GM12878 (cell line): ENCODE results near the gene PLCB2. TPM values are rescaled to one million over a fixed set of nuclear protein-coding genes. Genes with fewer than 3 reads are reported as not detected.

ENCODE experiments used
- ATAC-seq: fragments of 200-7000 bp; cut with Tn5 transposase; 3 replicates; pipeline ENCODE4 v1.9.1; 2020; ENCODE audit warnings: mild to moderate bottlenecking, moderate library complexity
- BruUV-seq: library from RNA; stranded (reverse); fragments of 400-500 nt; replicated peaks from 2 replicates; lab custom pipeline; 2021; lab: Mats Ljungman, UMichigan
- CTCF ChIA-PET: fragments of 300-600 bp; sonication (Branson Sonifier 250); formaldehyde crosslinking; extraction: SDS; loops from one replicate; lab custom pipeline; 2021; ENCODE audit warnings: inconsistent platforms; lab: Yijun Ruan, JAX
- POLR2A ChIA-PET: fragments of 350-600 bp; formaldehyde crosslinking; extraction: SDS; loops from one replicate; lab custom pipeline; 2021; ENCODE audit warnings: inconsistent platforms; lab: Charles Lee
- RAD21 ChIA-PET: fragments of 300-600 bp; sonication (Branson Sonifier 250); formaldehyde crosslinking; loops from one replicate; lab custom pipeline; 2023; ENCODE audit warnings: antibody characterized with exemption; ENCODE audit not compliant: unreplicated experiment; lab: Charles Lee
- SMC1A ChIA-PET: fragments of 300-600 bp; sonication (Branson Sonifier 250); formaldehyde crosslinking; loops from one replicate; lab custom pipeline; 2023; ENCODE audit not compliant: unreplicated experiment, uncharacterized antibody; lab: Charles Lee
- DNase-seq: peaks from one replicate; pipeline ENCODE4 v3.0.0-alpha.2; 2011; ENCODE audit warnings: low read depth, low spot score
- FAIRE-seq: peaks from 3 replicates; lab custom pipeline; 2011; peaks lifted over from hg19 to GRCh38; lab: Jason Lieb, UNC
- H2AFZ ChIP-seq: 2 replicates; pipeline ENCODE4 v1.6.0; 2011; ENCODE audit warnings: low read depth, low read length, control low read depth; ENCODE audit not compliant: control insufficient read depth
- H3K27ac ChIP-seq: 2 replicates; pipeline ENCODE4 v1.5.1; 2011; ENCODE audit warnings: control low read depth; ENCODE audit not compliant: control insufficient read depth, insufficient read depth
- H3K27me3 ChIP-seq, 2 experiments: replicated peaks in 1 of 2; 2 replicates each; pipeline versions ENCODE4 v1.6.0 to v1.6.1; 2011; ENCODE audit warnings: low read length in 1 of 2; ENCODE audit not compliant: control insufficient read depth in 2 of 2, insufficient read depth in 2 of 2
- H3K36me3 ChIP-seq, 2 experiments: 2 replicates each; pipeline ENCODE4 v1.5.1; 2011; ENCODE audit warnings: low read length in 1 of 2; ENCODE audit not compliant: control insufficient read depth in 2 of 2, insufficient read depth in 2 of 2
- H3K4me1 ChIP-seq: 2 replicates; pipeline ENCODE4 v1.6.1; 2011; ENCODE audit warnings: mild to moderate bottlenecking, low read length, moderate library complexity, mixed read lengths; ENCODE audit not compliant: control insufficient read depth, insufficient read depth
- H3K4me2 ChIP-seq: 2 replicates; pipeline ENCODE4 v1.6.0; 2011; ENCODE audit warnings: control low read depth; ENCODE audit not compliant: control insufficient read depth, insufficient read depth
- H3K4me3 ChIP-seq: fragments of 200-600 bp; sonication (generic); 2 replicates; pipeline ENCODE4 v1.5.1; 2016
- H3K79me2 ChIP-seq: 2 replicates; pipeline ENCODE4 v1.6.0; 2011; ENCODE audit warnings: low read length; ENCODE audit not compliant: control insufficient read depth, insufficient read depth
- H3K9ac ChIP-seq: 2 replicates; pipeline ENCODE4 v1.8.0; 2011; ENCODE audit warnings: low read length, control low read depth, mixed read lengths; ENCODE audit not compliant: control insufficient read depth, insufficient read depth
- H3K9me3 ChIP-seq: replicated peaks from 3 replicates; pipeline ENCODE4 v1.5.1; 2011; ENCODE audit warnings: mild to moderate bottlenecking, low read length; ENCODE audit not compliant: control insufficient read depth, insufficient read depth
- H4K20me1 ChIP-seq: 2 replicates; pipeline ENCODE4 v1.6.0; 2011; ENCODE audit not compliant: control insufficient read depth, insufficient read depth
- BRCA1 ChIP-seq: IDR thresholded peaks from 2 replicates; pipeline ENCODE4 v1.6.1; 2011; ENCODE audit warnings: low read depth, low read length, improper control_type of control experiment
- CREM ChIP-seq: IDR thresholded peaks from 2 replicates; pipeline ENCODE4 v1.6.1; 2014; ENCODE audit warnings: antibody characterized with exemption, low read depth
- DPF2 ChIP-seq: fragments of 450-650 bp; IDR thresholded peaks from 2 replicates; pipeline ENCODE4 v1.6.1; 2017; ENCODE audit warnings: mild to moderate bottlenecking
- FOS ChIP-seq: IDR thresholded peaks from 3 replicates; pipeline ENCODE4 v1.6.1; 2011; ENCODE audit warnings: borderline replicate concordance; ENCODE audit not compliant: insufficient read length; ENCODE audit errors: extremely low read depth
- FOXK2 ChIP-seq: fragments of 450-650 bp; IDR thresholded peaks from 2 replicates; pipeline ENCODE4 v1.6.1; 2017; ENCODE audit warnings: mild to moderate bottlenecking, moderate library complexity
- FOXM1 ChIP-seq: IDR thresholded peaks from 2 replicates; pipeline ENCODE4 v1.6.1; 2012; ENCODE audit warnings: low read depth, mild to moderate bottlenecking, inconsistent platforms, low read length, moderate library complexity
- IRF4 ChIP-seq: IDR thresholded peaks from 2 replicates; pipeline ENCODE4 v1.6.1; 2011; ENCODE audit warnings: low read depth, low read length
- MTA2 ChIP-seq: fragments of 450-650 bp; IDR thresholded peaks from 2 replicates; pipeline ENCODE4 v1.6.1; 2016; ENCODE audit warnings: low read depth, mild to moderate bottlenecking, moderate library complexity
- MTA3 ChIP-seq: IDR thresholded peaks from 2 replicates; pipeline ENCODE4 v1.6.1; 2012; ENCODE audit warnings: low read length, inconsistent platforms, borderline replicate concordance
- NR2C2 ChIP-seq: IDR thresholded peaks from 2 replicates; pipeline ENCODE4 v1.6.1; 2011; ENCODE audit warnings: borderline replicate concordance, low read depth; ENCODE audit not compliant: control insufficient read depth, insufficient read length
- RFX5 ChIP-seq: IDR thresholded peaks from 2 replicates; pipeline ENCODE4 v1.6.1; 2011; ENCODE audit warnings: low read depth, low read length, improper control_type of control experiment
- SIX5 ChIP-seq: IDR thresholded peaks from 2 replicates; pipeline ENCODE4 v1.6.1; 2011; ENCODE audit warnings: mild to moderate bottlenecking, low read depth, low read length, moderate library complexity; ENCODE audit not compliant: severe bottlenecking
- TARDBP ChIP-seq: IDR thresholded peaks from 2 replicates; pipeline ENCODE4 v1.6.1; 2016; ENCODE audit warnings: borderline replicate concordance
- WRNIP1 ChIP-seq: IDR thresholded peaks from 2 replicates; pipeline ENCODE4 v1.6.1; 2011; ENCODE audit warnings: low read depth, low read length, improper control_type of control experiment, borderline replicate concordance
- WGBS: methylation state at CpG from one replicate; pipeline ENCODE4 v1.1.6; 2016; ENCODE audit warnings: low lambda C conversion rate; ENCODE audit not compliant: insufficient replicate concordance, insufficient coverage; ENCODE audit errors: missing lambda C conversion rate; 5-methylcytosine and 5-hydroxymethylcytosine counted together
- in situ Hi-C: fragments of 300-500 bp; cut with MboI; formaldehyde crosslinking; loops from 9 replicates; pipeline ENCODE4 v1.14.3; 2018; ENCODE audit warnings: mixed read lengths
- intact Hi-C: fragments of 100-400 bp; cut with micrococcal nuclease; formaldehyde crosslinking; loops from one replicate; pipeline ENCODE4 v1.14.2; 2022; ENCODE audit not compliant: unreplicated experiment
- polyA plus RNA-seq, 11 experiments: library from polyadenylated mRNA; depleted of rRNA in 4 of 11; unstranded in 6 of 11; stranded (reverse) in 5 of 11; fragments of >200 nt; fragmentation: Nextera tagmentation in 4 of 11; fragmentation: Illumina TruSeq in 1 of 11; extraction: Ambion mirVana in 4 of 11; extraction: Trizol in 1 of 11; gene quantifications; 1 replicate in 1 of 11; 2 replicates in 10 of 11; pipeline versions ENCODE4 v1.2.1 to v1.2.3, GENCODE V29; 2011 to 2016; ENCODE audit warnings: inconsistent platforms in 2 of 11, missing spikeins in 2 of 11, low read depth in 1 of 11
- total RNA-seq, 4 experiments: library from RNA; depleted of rRNA in 3 of 4; stranded (reverse); fragments of >200 nt in 3 of 4; fragmentation: Illumina TruSeq in 1 of 4; extraction: Trizol in 1 of 4; gene quantifications; 2 replicates each; pipeline versions ENCODE4 v1.2.1 to v1.2.3, GENCODE V29; 2013 to 2021
- TF ChIP-seq, protein P1 (sequence below): fragments of 450-650 bp; IDR thresholded peaks from 2 replicates; pipeline ENCODE4 v1.6.1; 2017; ENCODE audit warnings: mild to moderate bottlenecking
- TF ChIP-seq, protein P2 (sequence below): fragments of 450-650 bp; formaldehyde crosslinking; IDR thresholded peaks from 2 replicates; pipeline ENCODE4 v1.4.0; 2020; ENCODE audit warnings: mild to moderate bottlenecking, moderate library complexity
- TF ChIP-seq, protein P3 (sequence below): fragments of 450-650 bp; IDR thresholded peaks from 2 replicates; pipeline ENCODE4 v1.6.1; 2017; ENCODE audit warnings: low read depth, mild to moderate bottlenecking, moderate library complexity

PLCB2 gene
- total and polyA plus RNA-seq, 10 of the 15 experiments (the other 5 are each of a cell fraction or from before 2014, with no cell fraction given) = 1.2 to 39.4 (median 10.7) TPM

- intact Hi-C loops = no loop called here
- 75% methylated on average over 5 of the region's 5 CpGs for WGBS
Observed at GRCh38 chr15:40242601-40243000, 65.1 kb downstream of the PLCB2 start.

More at GRCh38 chr15:40242601-40243000, 65.1 kb downstream of the PLCB2 start:
- DNase-seq (no peak), ATAC-seq (no peak), FAIRE-seq (no peak)
- CTCF ChIA-PET = interaction anchor here (1.5 kb wide), 1 partner anchor 36 kb away, joined by 5 read pairs; no protein-coding TSS in a partner anchor
- RAD21 ChIA-PET = no interaction called here
- no peaks in the 10 kb centered on the region for H3K36me3 ChIP-seq
- no peak overlapping the region for H3K27ac ChIP-seq
- H2AFZ ChIP-seq = no peak overlapping the region
- no peak overlapping the region for H3K9ac ChIP-seq
- no peak overlapping the region for H3K4me3 ChIP-seq
- 0 out of 2 replicates have a peak, but pooled peaks cover 4% of the 10 kb centered on the region for H3K4me1 ChIP-seq
- H3K79me2 ChIP-seq = no peaks in the 10 kb centered on the region
- no peaks in the 10 kb centered on the region; a peak in 1 of 4 replicates for H3K27me3 ChIP-seq
- BruUV-seq = no TSS peak
- POLR2A ChIA-PET = no interaction called here
- SMC1A ChIA-PET = no interaction called here
- TF ChIP-seq SIX5 (no peak), IRF4 (no peak), BRCA1 (no peak), MTA2 (no peak), FOXK2 (no peak), FOS (no peak), FOXM1 (no peak), WRNIP1 (no peak), CREM (no peak), MTA3 (no peak), TARDBP (no peak), NR2C2 (no peak), RFX5 (no peak), DPF2 (no peak)
- TF ChIP-seq, protein P1, sequence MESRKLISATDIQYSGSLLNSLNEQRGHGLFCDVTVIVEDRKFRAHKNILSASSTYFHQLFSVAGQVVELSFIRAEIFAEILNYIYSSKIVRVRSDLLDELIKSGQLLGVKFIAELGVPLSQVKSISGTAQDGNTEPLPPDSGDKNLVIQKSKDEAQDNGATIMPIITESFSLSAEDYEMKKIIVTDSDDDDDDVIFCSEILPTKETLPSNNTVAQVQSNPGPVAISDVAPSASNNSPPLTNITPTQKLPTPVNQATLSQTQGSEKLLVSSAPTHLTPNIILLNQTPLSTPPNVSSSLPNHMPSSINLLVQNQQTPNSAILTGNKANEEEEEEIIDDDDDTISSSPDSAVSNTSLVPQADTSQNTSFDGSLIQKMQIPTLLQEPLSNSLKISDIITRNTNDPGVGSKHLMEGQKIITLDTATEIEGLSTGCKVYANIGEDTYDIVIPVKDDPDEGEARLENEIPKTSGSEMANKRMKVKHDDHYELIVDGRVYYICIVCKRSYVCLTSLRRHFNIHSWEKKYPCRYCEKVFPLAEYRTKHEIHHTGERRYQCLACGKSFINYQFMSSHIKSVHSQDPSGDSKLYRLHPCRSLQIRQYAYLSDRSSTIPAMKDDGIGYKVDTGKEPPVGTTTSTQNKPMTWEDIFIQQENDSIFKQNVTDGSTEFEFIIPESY = no peak
- TF ChIP-seq, protein P2, sequence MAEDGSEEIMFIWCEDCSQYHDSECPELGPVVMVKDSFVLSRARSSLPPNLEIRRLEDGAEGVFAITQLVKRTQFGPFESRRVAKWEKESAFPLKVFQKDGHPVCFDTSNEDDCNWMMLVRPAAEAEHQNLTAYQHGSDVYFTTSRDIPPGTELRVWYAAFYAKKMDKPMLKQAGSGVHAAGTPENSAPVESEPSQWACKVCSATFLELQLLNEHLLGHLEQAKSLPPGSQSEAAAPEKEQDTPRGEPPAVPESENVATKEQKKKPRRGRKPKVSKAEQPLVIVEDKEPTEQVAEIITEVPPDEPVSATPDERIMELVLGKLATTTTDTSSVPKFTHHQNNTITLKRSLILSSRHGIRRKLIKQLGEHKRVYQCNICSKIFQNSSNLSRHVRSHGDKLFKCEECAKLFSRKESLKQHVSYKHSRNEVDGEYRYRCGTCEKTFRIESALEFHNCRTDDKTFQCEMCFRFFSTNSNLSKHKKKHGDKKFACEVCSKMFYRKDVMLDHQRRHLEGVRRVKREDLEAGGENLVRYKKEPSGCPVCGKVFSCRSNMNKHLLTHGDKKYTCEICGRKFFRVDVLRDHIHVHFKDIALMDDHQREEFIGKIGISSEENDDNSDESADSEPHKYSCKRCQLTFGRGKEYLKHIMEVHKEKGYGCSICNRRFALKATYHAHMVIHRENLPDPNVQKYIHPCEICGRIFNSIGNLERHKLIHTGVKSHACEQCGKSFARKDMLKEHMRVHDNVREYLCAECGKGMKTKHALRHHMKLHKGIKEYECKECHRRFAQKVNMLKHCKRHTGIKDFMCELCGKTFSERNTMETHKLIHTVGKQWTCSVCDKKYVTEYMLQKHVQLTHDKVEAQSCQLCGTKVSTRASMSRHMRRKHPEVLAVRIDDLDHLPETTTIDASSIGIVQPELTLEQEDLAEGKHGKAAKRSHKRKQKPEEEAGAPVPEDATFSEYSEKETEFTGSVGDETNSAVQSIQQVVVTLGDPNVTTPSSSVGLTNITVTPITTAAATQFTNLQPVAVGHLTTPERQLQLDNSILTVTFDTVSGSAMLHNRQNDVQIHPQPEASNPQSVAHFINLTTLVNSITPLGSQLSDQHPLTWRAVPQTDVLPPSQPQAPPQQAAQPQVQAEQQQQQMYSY (CRISPR knock-in tag) = no peak
- TF ChIP-seq, protein P3, sequence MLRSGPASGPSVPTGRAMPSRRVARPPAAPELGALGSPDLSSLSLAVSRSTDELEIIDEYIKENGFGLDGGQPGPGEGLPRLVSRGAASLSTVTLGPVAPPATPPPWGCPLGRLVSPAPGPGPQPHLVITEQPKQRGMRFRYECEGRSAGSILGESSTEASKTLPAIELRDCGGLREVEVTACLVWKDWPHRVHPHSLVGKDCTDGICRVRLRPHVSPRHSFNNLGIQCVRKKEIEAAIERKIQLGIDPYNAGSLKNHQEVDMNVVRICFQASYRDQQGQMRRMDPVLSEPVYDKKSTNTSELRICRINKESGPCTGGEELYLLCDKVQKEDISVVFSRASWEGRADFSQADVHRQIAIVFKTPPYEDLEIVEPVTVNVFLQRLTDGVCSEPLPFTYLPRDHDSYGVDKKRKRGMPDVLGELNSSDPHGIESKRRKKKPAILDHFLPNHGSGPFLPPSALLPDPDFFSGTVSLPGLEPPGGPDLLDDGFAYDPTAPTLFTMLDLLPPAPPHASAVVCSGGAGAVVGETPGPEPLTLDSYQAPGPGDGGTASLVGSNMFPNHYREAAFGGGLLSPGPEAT = no peak
- no peak overlapping the region for H3K4me2 ChIP-seq
- no peaks in the 10 kb centered on the region for H4K20me1 ChIP-seq
- in situ Hi-C loops = no loop called here
- no peaks in the 10 kb centered on the region for H3K9me3 ChIP-seq
